UCSD-AML1 (cell line): ENCODE measurements around the gene NKTR.

Source experiments
- DNase-seq: peaks from one replicate; lab custom pipeline; 2025; ENCODE audit not compliant: unreplicated experiment; lab: John Stamatoyannopoulos, UW

Gene NKTR

GRCh38 chr3:42660898-42661297 is 60.4 kb downstream of the NKTR start:
- no peak for DNase-seq

GRCh38 chr3:42661593-42662022 is 61.1 kb downstream of the NKTR start:
- DNase-seq = no peak

- no peak for DNase-seq
Measured at GRCh38 chr3:42662037-42662812, 61.7 kb downstream of the NKTR start.

DNA sequence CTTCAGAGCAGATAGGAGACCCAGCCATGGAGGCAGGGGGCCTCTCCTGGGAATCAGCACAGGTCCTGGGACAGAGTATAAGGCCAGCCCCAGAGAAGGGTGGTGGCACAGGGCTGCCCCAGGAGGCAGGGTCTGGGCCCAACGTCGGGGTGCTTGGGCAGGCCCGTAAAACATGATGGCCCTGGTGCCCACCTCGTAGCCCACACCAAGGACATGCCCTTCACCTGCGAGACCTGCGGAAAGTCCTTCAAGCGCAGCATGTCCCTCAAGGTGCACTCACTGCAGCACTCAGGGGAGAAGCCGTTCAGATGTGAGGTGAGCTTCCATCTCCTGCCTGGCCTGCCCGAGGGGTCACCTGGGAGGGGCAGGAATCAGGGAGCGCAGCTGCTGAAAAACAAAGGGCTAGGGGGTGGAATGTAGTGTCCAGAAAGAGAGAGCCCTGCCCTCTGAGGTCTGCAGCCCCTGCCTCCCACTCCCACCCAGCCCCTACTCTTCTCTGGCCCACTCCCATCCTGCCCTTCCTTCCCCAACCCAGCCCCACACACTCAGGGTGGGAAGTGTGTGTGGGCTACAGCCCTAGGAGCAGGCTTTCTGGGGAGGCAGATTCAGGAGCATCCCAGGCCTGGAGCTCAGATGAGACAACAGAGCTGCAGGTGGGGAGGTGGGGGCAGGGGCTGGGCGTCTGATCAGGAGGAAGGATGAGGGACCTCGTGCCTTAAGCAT is 62.5 kb downstream of the NKTR start:
- no peak for DNase-seq

DNA sequence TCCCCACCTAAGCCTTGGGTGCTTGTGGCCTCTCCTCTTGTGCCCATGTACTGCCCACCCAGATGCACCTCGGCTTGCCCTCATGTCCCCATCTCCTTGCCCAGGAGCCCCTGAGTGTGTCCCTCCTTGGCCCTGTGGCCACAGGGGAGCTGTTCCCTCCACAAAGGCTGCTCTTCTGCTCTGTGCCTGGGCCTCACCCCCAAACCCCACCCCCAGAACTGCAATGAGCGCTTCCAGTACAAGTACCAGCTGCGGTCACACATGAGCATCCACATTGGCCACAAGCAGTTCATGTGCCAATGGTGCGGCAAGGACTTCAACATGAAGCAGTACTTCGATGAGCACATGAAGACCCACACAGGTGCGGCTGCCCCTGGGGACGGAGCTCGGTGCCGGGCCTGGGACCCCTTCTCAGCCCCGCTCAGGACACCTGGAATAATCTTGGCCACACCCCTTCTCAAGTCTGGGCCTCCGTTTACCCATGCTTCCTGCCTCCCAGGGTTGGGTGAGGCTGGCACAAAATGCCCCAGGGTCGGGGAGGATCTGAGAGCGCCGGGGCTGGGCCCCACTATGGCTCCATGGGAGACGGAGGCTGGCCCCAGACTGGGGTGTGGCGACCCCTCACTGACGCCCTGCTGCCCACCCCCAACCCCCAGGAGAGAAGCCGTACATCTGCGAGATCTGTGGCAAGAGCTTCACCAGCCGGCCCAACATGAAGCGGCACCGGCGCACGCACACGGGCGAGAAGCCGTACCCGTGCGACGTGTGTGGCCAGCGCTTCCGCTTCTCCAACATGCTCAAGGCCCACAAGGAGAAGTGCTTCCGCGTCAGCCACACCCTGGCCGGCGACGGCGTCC is 63.3 kb downstream of the NKTR start:
- no peak for DNase-seq

- no peak for DNase-seq
Measured at GRCh38 chr3:42664438-42664803, 63.9 kb downstream of the NKTR start.

DNA sequence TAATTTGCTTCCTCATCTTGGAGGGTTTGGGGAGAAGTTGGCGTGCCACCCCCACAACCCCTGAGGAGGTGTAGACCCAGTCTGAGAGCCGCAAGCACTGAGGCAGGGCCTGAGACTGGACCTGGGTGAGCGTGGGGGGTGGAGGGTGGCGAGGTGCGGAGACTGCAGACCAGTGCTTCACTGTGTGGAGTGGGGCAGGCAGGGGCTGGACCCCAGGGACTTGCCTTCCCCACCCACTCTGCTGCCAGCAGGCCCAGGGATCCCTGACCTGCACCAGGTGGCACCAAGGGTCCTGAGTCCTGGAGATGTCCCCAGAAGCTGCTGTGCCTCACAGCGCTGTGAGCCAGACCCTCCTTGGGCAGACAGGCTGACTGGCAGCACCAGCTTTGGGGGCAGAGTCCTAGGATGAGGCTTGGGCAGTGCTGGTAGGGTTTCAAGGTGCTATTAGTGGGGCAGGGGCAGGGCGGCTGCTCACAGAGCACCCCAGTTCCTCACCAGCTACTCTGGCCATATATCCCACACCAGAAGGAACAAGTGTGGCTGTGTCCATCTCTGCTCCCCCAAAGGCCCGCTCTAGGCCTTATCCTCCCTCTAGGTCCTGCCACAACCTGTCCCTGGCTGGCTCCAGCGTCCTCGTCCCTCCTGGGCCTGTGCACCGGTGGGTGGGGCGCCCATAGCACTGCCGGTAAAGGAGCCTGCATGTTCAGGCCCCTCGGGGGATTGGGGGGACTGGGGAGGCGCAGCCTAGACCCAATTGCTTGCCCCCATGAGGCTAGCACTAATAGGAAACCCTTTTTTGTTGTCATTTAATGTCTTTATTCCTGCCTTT is 64.8 kb downstream of the NKTR start:
- no peak for DNase-seq

DNA sequence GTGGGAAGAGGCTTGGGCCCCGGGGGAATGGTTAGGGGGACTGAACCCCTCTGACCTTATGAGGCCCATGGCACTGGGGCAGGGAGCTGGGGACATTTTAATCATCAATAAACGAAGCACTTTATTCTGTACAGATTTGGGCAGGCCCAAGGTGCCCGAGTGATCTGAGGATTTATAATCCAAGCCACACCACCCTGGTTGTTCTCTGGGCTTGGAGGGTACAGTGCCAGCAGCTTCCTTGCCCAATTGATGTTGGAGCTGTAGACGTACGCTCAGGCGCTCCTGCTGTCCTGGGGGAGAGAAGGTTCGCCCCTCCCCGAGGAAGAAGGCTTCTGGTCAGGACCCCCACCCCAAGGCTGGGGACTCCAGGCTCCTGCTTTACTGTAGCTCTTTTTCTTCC is 65.5 kb downstream of the NKTR start:
- DNase-seq = no peak

GRCh38 chr3:42666577-42666998 is 66.1 kb downstream of the NKTR start:
- no peak for DNase-seq

DNA sequence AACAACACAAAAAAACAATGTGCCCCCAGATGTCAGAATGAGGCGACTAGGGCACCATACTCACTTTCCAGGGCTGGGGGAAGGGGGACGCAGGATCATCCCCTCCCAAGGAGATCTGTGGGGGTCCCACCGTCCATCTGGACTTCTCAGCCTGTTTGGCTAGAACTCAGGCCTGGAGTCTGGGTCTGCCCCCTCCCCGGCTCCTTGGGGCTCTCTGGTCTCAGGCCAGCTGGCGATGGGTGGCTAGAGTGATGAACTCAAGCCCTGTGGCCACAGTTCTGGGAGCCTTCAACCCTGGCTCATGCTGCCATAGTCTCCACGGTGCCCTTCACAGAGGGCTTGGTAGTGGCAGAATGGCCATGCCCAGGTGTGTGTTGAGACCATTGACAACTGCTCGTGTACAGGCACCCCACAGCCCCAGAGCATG is 66.6 kb downstream of the NKTR start:
- DNase-seq = no peak

- DNase-seq = no peak
Measured at GRCh38 chr3:42667523-42668412, 67.3 kb downstream of the NKTR start.

DNA sequence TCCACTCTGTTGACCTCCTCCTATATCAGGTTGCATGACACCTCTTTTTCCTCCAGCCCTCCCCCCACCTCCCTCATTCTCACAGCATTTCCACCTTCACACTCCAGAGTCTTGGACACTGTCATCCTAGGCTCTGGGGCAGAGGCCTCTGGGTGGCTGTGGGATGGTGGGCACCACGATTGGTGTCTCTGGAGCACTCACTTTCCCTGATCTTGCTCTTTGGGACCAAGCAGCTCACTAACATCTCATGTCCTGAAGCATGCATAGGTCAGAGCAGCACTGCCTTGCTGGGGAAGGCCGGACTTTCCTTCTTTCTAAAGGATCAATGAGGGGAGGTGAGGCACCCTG is 67.9 kb downstream of the NKTR start:
- no peak for DNase-seq

DNA sequence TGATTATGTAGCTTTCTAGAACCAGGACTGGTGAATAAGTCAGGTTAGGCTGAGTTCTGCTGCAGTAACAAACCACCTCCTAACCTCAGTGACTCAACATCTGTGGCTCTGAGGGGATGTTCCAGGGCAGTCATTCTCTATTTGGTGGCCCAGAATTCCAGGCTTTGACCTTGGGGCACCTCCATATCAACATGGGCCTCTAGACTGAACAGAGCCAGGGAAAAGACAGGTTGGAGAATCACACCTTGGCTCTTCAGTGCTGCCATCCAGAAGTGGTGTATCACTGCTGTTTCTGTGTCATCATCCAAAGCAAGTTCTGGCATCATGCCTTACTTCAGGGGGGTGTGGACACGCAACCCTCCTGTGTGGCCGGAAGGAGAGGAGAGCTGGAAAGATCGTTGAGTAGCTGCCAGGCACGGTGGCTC is 68.3 kb downstream of the NKTR start:
- DNase-seq = no peak

DNA sequence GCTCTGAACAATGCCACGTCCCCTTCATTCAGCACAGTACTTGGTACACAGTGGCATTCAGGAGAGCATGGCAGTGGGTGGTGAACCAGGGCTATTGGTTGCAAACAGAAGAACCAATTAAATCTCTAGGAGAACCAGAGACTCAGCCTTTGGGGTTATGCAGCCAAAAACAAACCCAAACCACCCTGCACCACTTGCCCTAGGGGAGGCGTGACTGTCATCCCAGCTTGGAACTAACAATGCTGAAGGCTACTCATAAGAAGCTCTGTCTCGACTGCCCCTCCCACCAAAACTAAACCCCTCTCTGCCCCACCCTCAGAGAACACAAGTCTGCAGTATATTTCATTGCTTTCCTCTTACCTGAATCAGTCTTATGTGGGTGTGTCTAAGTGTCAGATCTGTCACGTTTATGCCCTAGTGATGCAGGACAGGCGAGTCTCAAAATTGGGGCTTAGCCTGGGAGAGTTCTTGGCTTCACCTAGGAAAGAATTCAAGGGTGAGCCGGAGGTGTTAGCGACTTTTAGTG is 69.6 kb downstream of the NKTR start:
- no peak for DNase-seq

DNA sequence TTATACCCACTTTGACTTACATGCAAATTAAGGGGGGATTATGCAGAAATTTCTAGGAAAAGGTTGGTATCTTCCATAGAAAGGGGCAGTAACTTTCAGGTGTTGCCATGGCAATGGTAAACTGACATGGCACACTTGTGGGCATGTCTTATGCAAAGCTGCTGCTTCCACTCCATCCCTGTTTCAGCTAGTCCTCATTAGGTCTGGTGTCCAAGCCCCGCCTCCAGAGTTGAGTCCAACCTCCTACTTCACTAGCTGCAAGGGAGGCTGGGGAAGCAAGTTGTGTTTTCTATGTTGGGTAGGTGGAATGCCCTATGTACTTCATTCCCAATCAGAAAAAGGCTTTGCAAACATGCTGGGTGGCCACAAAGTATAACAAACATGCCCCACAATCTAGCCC is 70.2 kb downstream of the NKTR start:
- DNase-seq = no peak

- DNase-seq = no peak
Measured at GRCh38 chr3:42672515-42672914, 72.0 kb downstream of the NKTR start.

DNA sequence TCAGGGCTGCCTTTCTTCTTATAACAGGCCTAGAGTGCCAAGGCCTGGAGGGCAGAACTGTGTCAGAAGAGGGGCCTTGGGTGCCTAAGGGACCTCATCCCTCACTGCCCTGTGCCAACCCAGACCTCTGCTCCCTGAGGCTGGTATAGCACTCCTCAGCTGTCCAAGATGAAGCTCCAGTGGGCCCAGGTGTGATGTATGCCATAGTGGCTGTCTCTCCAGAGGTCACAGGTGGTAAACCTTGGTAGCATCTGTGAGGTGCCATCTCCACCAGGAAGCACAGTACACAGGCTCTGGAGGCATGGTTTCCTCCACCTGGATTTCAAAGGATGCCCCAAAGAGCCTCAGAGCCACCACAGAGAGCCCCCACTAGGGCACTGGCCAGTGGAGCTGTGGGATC is 72.6 kb downstream of the NKTR start:
- DNase-seq = no peak

- DNase-seq = no peak
Measured at GRCh38 chr3:42674146-42674545, 73.7 kb downstream of the NKTR start.

DNA sequence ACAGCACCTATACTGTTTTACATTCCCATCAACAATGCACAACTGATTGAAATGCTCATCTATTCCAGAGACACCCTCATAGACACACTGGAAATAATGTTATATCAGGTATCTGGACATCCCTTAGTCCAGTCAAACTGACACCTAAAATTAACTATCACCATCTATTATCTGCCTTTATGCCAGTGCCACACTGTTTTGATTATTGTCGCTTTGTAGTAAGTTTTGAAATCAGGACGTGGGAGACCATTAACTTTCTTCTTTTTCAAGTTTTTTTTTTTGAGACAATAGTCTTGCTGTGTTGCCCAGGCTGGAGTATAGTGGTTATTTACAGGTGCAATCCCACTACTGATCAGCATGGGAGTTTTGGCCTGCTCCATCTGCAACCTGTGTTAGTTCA is 75.4 kb downstream of the NKTR start:
- no peak for DNase-seq

DNA sequence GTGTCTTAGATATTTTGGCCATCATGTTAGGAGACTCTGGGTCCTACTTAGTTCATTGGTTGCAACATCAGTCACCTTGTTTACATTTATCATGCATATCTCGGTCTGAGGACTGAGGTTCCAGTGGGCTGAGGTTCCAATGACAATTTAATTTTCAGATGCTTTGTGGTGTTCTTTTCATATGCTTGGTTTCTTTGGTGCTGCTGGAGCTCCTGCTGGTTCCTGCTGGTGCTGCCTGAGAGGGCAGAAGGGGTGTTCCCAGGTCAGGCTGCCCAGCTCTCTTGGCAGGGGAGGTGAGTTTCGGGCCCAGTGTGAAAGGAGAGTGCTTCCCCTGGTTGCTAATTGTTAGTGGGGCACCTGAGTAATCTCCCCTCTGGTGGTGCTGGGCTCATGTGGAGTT is 78.0 kb downstream of the NKTR start:
- no peak for DNase-seq
